ENCODE results near the gene MPV17. TPM values are rescaled to one million over a fixed set of nuclear protein-coding genes. Genes with fewer than 3 reads are reported as not detected.

Gene MPV17
- total RNA-seq, 1 donor from 2014 or later: 71.4 TPM

GRCh38 chr2:27284996-27285395, 37.9 kb downstream of the MPV17 start:
- peaks cover 19% of the 10 kb centered on the region for H3K27me3 Mint-ChIP-seq (ENCODE audit: insufficient read depth, low read depth)

GRCh38 chr2:27282892-27283291, 40.0 kb downstream of the MPV17 start:
- Mint-ChIP-seq H3K27ac (no peak overlapping the region), H3K9me3 (no peaks in the 10 kb centered on the region), H3K36me3 (no peaks in the 10 kb centered on the region), H3K4me3 (no peak overlapping the region), H3K27me3 (ENCODE audit: insufficient read depth, low read depth) (peaks cover 24% of the 10 kb centered on the region), H3K4me1 (peaks cover 3% of the 10 kb centered on the region)
- no peak overlapping the region for H3K9ac ChIP-seq
- no peak overlapping the region for H3K4me3 ChIP-seq
- H3K27me3 ChIP-seq: peaks cover 4% of the 10 kb centered on the region
- peak overlapping the region; percentile 57 for H2AFZ ChIP-seq (replicated peaks)
- peak overlapping the region; percentile 54 for H3K4me2 ChIP-seq
- H4K20me1 ChIP-seq (ENCODE audit: low read depth): no peaks in the 10 kb centered on the region
- no peak for DNase-seq (ENCODE audit: low spot score)
- H3F3A ChIP-seq (ENCODE audit: low read depth): peaks cover 3% of the 10 kb centered on the region
- no peaks in the 10 kb centered on the region for H3K36me3 ChIP-seq
- no peak overlapping the region for H3K27ac ChIP-seq
- no peaks in the 10 kb centered on the region for H3K9me3 ChIP-seq (ENCODE audit: low read depth)
- no peaks in the 10 kb centered on the region for H3K79me2 ChIP-seq (ENCODE audit: low read depth)
- H3K4me1 ChIP-seq: peaks cover 13% of the 10 kb centered on the region
- TF ChIP-seq CTCF (IDR thresholded peaks at IDR 0.05) (no peak), EZH2 (IDR thresholded peaks at IDR 0.05) (no peak), EZH2phosphoT487 (IDR thresholded peaks at IDR 0.05) (no peak)

More at GRCh38 chr2:27284996-27285395, 37.9 kb downstream of the MPV17 start:
- H3K9ac ChIP-seq: no peak overlapping the region
- H3K4me1 Mint-ChIP-seq: peaks cover 3% of the 10 kb centered on the region
- no peaks in the 10 kb centered on the region for H3K36me3 Mint-ChIP-seq
- no peak overlapping the region for H3K4me3 Mint-ChIP-seq
- no peak overlapping the region for H3K27ac Mint-ChIP-seq
- no peak overlapping the region for H3K27ac ChIP-seq
- no peak overlapping the region for H3K4me3 ChIP-seq
- peaks cover 3% of the 10 kb centered on the region for H3F3A ChIP-seq (ENCODE audit: low read depth)
- H3K4me2 ChIP-seq: no peak overlapping the region
- no peaks in the 10 kb centered on the region for H3K79me2 ChIP-seq (ENCODE audit: low read depth)
- no peak for DNase-seq (ENCODE audit: low spot score)
- no peaks in the 10 kb centered on the region for H4K20me1 ChIP-seq (ENCODE audit: low read depth)
- H3K27me3 ChIP-seq: peaks cover 4% of the 10 kb centered on the region
- H3K36me3 ChIP-seq: no peaks in the 10 kb centered on the region
- no peaks in the 10 kb centered on the region for H3K9me3 ChIP-seq (ENCODE audit: low read depth)
- no peaks in the 10 kb centered on the region for H3K9me3 Mint-ChIP-seq
- TF ChIP-seq EZH2phosphoT487 (IDR thresholded peaks at IDR 0.05) (no peak), EZH2 (IDR thresholded peaks at IDR 0.05) (no peak)
- peaks cover 13% of the 10 kb centered on the region for H3K4me1 ChIP-seq
- H2AFZ ChIP-seq (replicated peaks): no peak overlapping the region

GRCh38 chr2:27281855-27282559, 40.9 kb downstream of the MPV17 start, which contains the start of gene TRIM54:
TSS of gene TRIM54 (plus strand) at chr2:27282429. CDS start at chr2:27282732, 303 bp downstream.
- no peak for DNase-seq (ENCODE audit: low spot score)
- H3K27me3 ChIP-seq: peaks cover 4% of the 10 kb centered on the region
- no peak within 1 kb of the TSS for H3K9ac ChIP-seq
- no peaks in the 10 kb centered on the region for H3K36me3 ChIP-seq
- H3K4me3 Mint-ChIP-seq: no peak within 1 kb of the TSS
- no peaks in the 10 kb centered on the region for H4K20me1 ChIP-seq (ENCODE audit: low read depth)
- H3K4me1 Mint-ChIP-seq: peaks cover 3% of the 10 kb centered on the region
- peaks cover 26% of the 10 kb centered on the region for H3K27me3 Mint-ChIP-seq (ENCODE audit: insufficient read depth, low read depth)
- no peaks in the 10 kb centered on the region for H3K36me3 Mint-ChIP-seq
- H3K4me2 ChIP-seq: peak within 1 kb of the TSS; percentile 54
- no peak within 1 kb of the TSS for H3K4me3 ChIP-seq
- H3K27ac Mint-ChIP-seq: no peak within 1 kb of the TSS
- H3F3A ChIP-seq (ENCODE audit: low read depth): peaks cover 3% of the 10 kb centered on the region
- H3K9me3 ChIP-seq (ENCODE audit: low read depth): no peaks in the 10 kb centered on the region
- no peak within 1 kb of the TSS for H3K27ac ChIP-seq
- H3K9me3 Mint-ChIP-seq: no peaks in the 10 kb centered on the region
- H3K79me2 ChIP-seq (ENCODE audit: low read depth): no peaks in the 10 kb centered on the region
- H3K4me1 ChIP-seq: peaks cover 13% of the 10 kb centered on the region
- peak within 1 kb of the TSS; percentile 57 for H2AFZ ChIP-seq (replicated peaks)
- no peak for TF ChIP-seq CTCF (IDR thresholded peaks at IDR 0.05)
- TF ChIP-seq EZH2 (IDR thresholded peaks at IDR 0.05): no peak
- no peak for TF ChIP-seq EZH2phosphoT487 (IDR thresholded peaks at IDR 0.05)

GRCh38 chr2:27281442-27281841, 41.5 kb downstream of the MPV17 start:
- H3K4me3 Mint-ChIP-seq: no peak overlapping the region
- H3K27me3 Mint-ChIP-seq (ENCODE audit: insufficient read depth, low read depth): peaks cover 26% of the 10 kb centered on the region
- H3K9ac ChIP-seq: no peak overlapping the region
- H3K27me3 ChIP-seq: peaks cover 4% of the 10 kb centered on the region
- DNase-seq (ENCODE audit: low spot score): no peak
- peaks cover 3% of the 10 kb centered on the region for H3F3A ChIP-seq (ENCODE audit: low read depth)
- H3K4me1 ChIP-seq: peaks cover 13% of the 10 kb centered on the region
- no peak overlapping the region for H3K27ac Mint-ChIP-seq
- no peaks in the 10 kb centered on the region for H3K9me3 Mint-ChIP-seq
- H3K36me3 Mint-ChIP-seq: no peaks in the 10 kb centered on the region
- H4K20me1 ChIP-seq (ENCODE audit: low read depth): no peaks in the 10 kb centered on the region
- H3K27ac ChIP-seq: no peak overlapping the region
- no peaks in the 10 kb centered on the region for H3K9me3 ChIP-seq (ENCODE audit: low read depth)
- no peaks in the 10 kb centered on the region for H3K79me2 ChIP-seq (ENCODE audit: low read depth)
- H3K4me3 ChIP-seq: no peak overlapping the region
- H2AFZ ChIP-seq (replicated peaks): no peak overlapping the region
- peaks cover 3% of the 10 kb centered on the region for H3K4me1 Mint-ChIP-seq
- H3K4me2 ChIP-seq: no peak overlapping the region
- TF ChIP-seq EZH2phosphoT487 (IDR thresholded peaks at IDR 0.05) (no peak), CTCF (IDR thresholded peaks at IDR 0.05) (no peak), EZH2 (IDR thresholded peaks at IDR 0.05) (no peak)
- no peaks in the 10 kb centered on the region for H3K36me3 ChIP-seq
